Measurements from ENCODE around the gene RAB3A.

Gene RAB3A

GRCh38 chr19:18152817-18153555 is 50.9 kb downstream of the RAB3A start, which contains the start of gene PIK3R2:
PIK3R2 (plus strand) TSS chr19:18153163; CDS start chr19:18155880, 2,717 bp downstream.
- CTCF ChIA-PET = interaction anchor here (0.9 to 3.0 kb wide), 19 partner anchors 8 to 258 kb away, joined by 3 to 18 read pairs (median 6); partner anchors contain the start of gene IL12RB1
- POLR2A ChIA-PET = interaction anchor here (0.6 to 0.9 kb wide), 2 partner anchors 121 to 127 kb away, joined by 3 read pairs; partner anchors contain the start of gene IQCN
- TF ChIP-seq, protein P1, sequence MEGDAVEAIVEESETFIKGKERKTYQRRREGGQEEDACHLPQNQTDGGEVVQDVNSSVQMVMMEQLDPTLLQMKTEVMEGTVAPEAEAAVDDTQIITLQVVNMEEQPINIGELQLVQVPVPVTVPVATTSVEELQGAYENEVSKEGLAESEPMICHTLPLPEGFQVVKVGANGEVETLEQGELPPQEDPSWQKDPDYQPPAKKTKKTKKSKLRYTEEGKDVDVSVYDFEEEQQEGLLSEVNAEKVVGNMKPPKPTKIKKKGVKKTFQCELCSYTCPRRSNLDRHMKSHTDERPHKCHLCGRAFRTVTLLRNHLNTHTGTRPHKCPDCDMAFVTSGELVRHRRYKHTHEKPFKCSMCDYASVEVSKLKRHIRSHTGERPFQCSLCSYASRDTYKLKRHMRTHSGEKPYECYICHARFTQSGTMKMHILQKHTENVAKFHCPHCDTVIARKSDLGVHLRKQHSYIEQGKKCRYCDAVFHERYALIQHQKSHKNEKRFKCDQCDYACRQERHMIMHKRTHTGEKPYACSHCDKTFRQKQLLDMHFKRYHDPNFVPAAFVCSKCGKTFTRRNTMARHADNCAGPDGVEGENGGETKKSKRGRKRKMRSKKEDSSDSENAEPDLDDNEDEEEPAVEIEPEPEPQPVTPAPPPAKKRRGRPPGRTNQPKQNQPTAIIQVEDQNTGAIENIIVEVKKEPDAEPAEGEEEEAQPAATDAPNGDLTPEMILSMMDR (IDR thresholded peaks at IDR 0.05; ENCODE audit: control extremely low read depth, extremely low read depth, low read depth, missing control alignments) = no peak
- DNase-seq (ENCODE audit: extremely low spot score) = peak; percentile 99

DNA sequence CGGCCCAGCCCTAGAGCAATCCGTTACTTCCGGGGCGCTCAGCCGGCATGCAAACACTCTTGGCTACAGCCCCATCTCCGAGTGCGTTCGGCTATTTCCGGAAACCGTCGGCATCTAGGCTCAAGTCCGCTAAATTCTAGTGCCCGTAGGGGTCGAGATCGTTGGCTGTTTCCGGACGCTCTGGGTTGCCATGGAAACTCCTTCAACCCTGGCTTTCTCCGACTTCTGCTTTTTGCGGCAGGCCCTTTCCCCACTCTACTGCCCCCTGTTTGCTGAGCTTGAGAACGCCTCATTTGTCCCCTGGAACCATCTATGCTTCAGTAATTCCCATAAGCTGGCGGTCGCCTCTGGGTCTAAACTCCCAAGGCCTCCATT is 51.4 kb downstream of the RAB3A start:
- TF ChIP-seq, protein P1 (IDR thresholded peaks at IDR 0.05; ENCODE audit: control extremely low read depth, extremely low read depth, low read depth, missing control alignments) = peak; percentile 55
- ChIA-PET POLR2A (interaction anchor here (0.6 to 0.9 kb wide), 2 partner anchors 122 to 127 kb away, joined by 3 read pairs; partner anchors contain the start of gene IQCN), CTCF (interaction anchor here (0.9 to 3.0 kb wide), 21 partner anchors 9 to 258 kb away, joined by 3 to 18 read pairs (median 6); partner anchors contain the start of genes IL12RB1 and RAB3A)
- DNase-seq (ENCODE audit: extremely low spot score) = peak; percentile 100

GRCh38 chr19:18150776-18151624 is 52.8 kb downstream of the RAB3A start:
- no peak for DNase-seq (ENCODE audit: extremely low spot score)
- CTCF ChIA-PET = interaction anchor here (0.7 to 3.0 kb wide), 23 partner anchors 9 to 260 kb away, joined by 3 to 18 read pairs (median 6); partner anchors contain the start of genes ARRDC2, IL12RB1 and RAB3A
- TF ChIP-seq, protein P1 (IDR thresholded peaks at IDR 0.05; ENCODE audit: control extremely low read depth, extremely low read depth, low read depth, missing control alignments) = no peak
- POLR2A ChIA-PET = interaction anchor here (0.6 to 1.1 kb wide), 2 partner anchors 129 to 330 kb away, joined by 3 read pairs; no protein-coding TSS in a partner anchor

DNA sequence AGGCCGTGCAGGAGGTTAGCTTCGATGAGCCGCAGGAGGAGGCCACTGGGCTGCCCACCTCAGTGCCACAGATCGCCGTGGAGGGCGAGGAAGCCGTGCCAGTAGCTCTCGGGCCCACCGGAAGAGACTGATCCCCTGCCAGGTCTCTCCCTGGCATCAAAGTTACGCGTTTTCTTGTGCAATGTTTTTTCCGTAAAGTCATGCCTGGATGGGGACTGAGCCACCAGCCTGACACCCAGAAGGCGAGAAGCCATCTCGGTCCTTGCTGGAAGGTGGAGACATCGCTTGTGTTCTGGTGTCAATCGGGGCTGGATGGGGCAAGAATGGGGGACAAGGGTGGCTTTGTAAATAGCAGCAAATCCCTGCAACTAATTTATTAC is 54.3 kb downstream of the RAB3A start:
- DNase-seq (ENCODE audit: extremely low spot score) = no peak
- CTCF ChIA-PET = interaction anchor here (1.2 kb wide), 1 partner anchor 11 kb away, joined by 4 read pairs; no protein-coding TSS in a partner anchor
- TF ChIP-seq, protein P1 (IDR thresholded peaks at IDR 0.05; ENCODE audit: control extremely low read depth, extremely low read depth, low read depth, missing control alignments) = no peak
- POLR2A ChIA-PET = no interaction called here

- DNase-seq (ENCODE audit: extremely low spot score) = no peak
- TF ChIP-seq, protein P1 (IDR thresholded peaks at IDR 0.05; ENCODE audit: control extremely low read depth, extremely low read depth, low read depth, missing control alignments) = no peak
- ChIA-PET POLR2A (no interaction called here), CTCF (interaction anchor here (2.0 kb wide), 1 partner anchor 34 kb away, joined by 8 read pairs; no protein-coding TSS in a partner anchor)
Observed at GRCh38 chr19:18147396-18147795, 56.4 kb downstream of the RAB3A start.
